GM10248 (cell line): ENCODE measurements around the gene EZH1.

ENCODE experiments used
- CTCF ChIA-PET: fragments of 300-600 bp; sonication (Branson Sonifier 250); formaldehyde crosslinking; extraction: SDS; loops from one replicate; lab custom pipeline; 2021; ENCODE audit warnings: antibody characterized with exemption; lab: Yijun Ruan, JAX
- POLR2A ChIA-PET: fragments of 350-650 bp; sonication (Branson Sonifier 250); formaldehyde crosslinking; extraction: SDS; loops from one replicate; lab custom pipeline; 2020; ENCODE audit warnings: antibody characterized with exemption; lab: Yijun Ruan, JAX
- DNase-seq: peaks from one replicate; pipeline ENCODE4 v3.0.0; 2012; ENCODE audit errors: extremely low spot score
- CTCF ChIP-seq: IDR thresholded peaks from 2 replicates; pipeline ENCODE4 v1.5.1; 2012; ENCODE audit warnings: mild to moderate bottlenecking, low read depth; ENCODE audit errors: extremely low read depth, missing control alignments, control extremely low read depth

Gene EZH1

DNA sequence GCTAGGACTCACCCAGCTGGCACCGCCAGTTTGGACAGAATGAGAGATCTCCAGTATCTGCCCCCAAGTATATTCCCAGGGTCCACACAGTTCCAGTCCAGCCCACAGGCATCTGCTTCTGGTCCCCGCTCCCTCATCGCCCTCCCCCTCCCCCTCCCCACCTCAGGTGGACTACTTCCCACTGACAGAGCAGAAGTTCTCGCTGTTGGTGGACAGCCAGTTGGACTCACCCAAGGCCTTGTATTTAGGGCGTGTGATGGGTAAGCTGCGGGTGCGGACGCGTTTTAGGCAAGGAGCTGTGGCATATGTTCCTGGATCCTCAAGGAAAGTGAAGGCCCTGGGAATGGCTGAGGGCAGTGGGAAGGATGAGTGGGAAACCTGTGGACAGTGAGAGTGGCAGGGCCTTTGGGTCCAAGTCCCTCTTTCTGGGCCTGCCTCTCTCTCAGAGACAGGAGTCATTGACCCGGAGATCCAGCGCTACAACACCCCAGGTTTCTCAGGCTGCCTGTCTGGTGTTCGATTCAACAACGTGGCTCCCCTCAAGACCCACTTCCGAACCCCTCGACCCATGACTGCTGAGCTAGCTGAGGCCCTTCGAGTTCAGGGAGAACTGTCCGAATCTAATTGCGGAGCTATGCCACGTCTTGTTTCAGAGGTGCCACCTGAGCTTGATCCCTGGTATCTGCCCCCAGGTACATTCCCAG is 47.6 kb downstream of the EZH1 start:
- TF ChIP-seq CTCF = no peak
- ChIA-PET POLR2A (no interaction called here), CTCF (interaction anchor here (0.7 to 2.8 kb wide), 5 partner anchors 13 to 69 kb away, joined by 3 to 8 read pairs (median 4); no protein-coding TSS in a partner anchor)
- no peak for DNase-seq

DNA sequence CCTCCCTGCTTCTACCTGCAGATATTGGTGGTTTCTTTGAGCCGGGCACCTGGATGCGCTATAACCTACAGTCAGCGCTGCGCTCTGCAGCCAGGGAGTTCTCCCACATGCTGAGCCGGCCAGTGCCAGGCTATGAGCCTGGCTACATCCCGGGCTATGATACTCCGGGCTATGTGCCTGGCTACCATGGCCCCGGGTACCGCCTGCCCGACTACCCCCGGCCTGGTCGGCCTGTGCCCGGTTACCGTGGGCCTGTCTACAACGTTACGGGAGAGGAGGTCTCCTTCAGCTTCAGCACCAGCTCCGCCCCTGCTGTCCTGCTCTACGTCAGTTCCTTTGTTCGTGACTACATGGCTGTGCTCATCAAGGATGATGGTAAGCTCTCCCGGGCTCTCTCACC is 49.3 kb downstream of the EZH1 start:
- no peak for DNase-seq
- CTCF ChIA-PET = interaction anchor here (0.6 to 2.8 kb wide), 3 partner anchors 12 to 118 kb away, joined by 3 to 8 read pairs (median 3); partner anchors contain the start of gene PSMC3IP
- TF ChIP-seq CTCF = no peak
- POLR2A ChIA-PET = no interaction called here

DNA sequence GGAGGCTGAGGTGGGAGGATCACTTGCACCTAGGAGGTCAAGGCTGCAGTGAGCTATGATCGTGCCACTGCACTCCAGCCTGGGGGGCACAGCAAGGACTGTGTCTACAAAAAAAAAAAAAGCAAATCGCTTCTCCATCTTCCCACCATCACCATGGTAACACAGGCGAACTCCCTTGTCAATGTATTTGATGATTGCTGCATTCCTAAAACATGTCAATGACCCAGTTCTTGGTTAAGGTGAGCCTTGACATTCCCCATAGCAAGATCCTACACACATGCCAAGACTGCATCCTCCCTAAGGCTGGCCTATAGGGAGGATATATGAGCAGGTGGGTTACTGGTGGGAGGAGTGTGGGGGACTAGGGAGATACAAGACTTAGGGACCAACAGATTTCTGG is 50.3 kb downstream of the EZH1 start:
- POLR2A ChIA-PET = interaction anchor here (0.6 kb wide), 1 partner anchor 298 kb away, joined by 3 read pairs; no protein-coding TSS in a partner anchor
- TF ChIP-seq CTCF = no peak
- no peak for DNase-seq
- CTCF ChIA-PET = interaction anchor here (0.9 to 2.8 kb wide), 3 partner anchors 12 to 472 kb away, joined by 3 to 8 read pairs (median 3); no protein-coding TSS in a partner anchor

DNA sequence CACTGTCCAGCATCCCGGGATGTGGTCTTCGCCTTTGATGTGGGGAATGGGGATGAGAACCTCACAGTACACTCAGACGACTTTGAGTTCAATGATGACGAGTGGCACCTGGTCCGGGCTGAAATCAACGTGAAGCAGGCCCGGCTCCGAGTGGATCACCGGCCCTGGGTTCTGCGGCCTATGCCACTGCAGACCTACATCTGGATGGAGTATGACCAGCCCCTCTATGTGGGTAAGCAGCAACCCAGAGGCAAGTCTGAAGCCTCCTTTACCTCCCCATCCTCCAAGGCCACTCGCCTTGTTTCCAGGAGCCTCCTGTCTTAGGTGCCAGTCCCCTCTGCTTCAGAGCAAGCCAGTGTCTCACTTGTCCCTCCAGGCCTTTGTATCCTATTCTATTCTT is 52.4 kb downstream of the EZH1 start:
- DNase-seq = no peak
- POLR2A ChIA-PET = interaction anchor here (0.8 kb wide), 1 partner anchor 445 kb away, joined by 4 read pairs; no protein-coding TSS in a partner anchor
- CTCF ChIA-PET = interaction anchor here (1.0 to 2.1 kb wide), 2 partner anchors 12 kb away, joined by 3 to 6 read pairs; no protein-coding TSS in a partner anchor
- no peak for TF ChIP-seq CTCF

- CTCF ChIA-PET = interaction anchor here (0.7 to 1.6 kb wide), 2 partner anchors 12 to 14 kb away, joined by 3 to 7 read pairs; no protein-coding TSS in a partner anchor
- no peak for DNase-seq
- POLR2A ChIA-PET = interaction anchor here (0.5 kb wide), 1 partner anchor 44 kb away, joined by 7 read pairs; no protein-coding TSS in a partner anchor
- TF ChIP-seq CTCF = no peak
These were observed 53.8 kb downstream of the EZH1 start for GRCh38 chr17:42691021-42691545.

DNA sequence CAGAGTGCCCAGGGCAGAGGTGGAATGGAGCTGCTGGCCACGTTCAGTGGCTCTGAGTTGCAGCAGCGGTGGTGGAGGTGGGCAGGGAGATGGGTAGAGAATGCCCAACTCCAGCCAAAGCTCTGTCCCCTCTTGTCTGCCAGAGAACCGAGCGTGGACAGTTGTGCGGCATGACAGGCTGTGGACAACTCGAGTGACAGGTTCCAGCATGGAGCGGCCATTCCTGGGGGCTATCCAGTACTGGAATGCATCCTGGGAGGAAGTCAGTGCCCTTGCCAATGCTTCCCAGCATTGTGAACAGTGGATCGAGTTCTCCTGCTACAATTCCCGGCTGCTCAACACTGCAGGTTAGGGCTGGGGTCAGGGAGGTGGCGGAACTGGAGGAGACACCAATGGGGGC is 54.2 kb downstream of the EZH1 start:
- no peak for TF ChIP-seq CTCF
- ChIA-PET POLR2A (interaction anchor here (0.5 kb wide), 1 partner anchor 44 kb away, joined by 7 read pairs; no protein-coding TSS in a partner anchor), CTCF (interaction anchor here (1.6 kb wide), 1 partner anchor 11 kb away, joined by 7 read pairs; no protein-coding TSS in a partner anchor)
- no peak for DNase-seq
